Measurements from ENCODE around the gene ERC1. TPM values are rescaled to one million over a fixed set of nuclear protein-coding genes. Genes with fewer than 3 reads are reported as not detected.

Gene ERC1
- total RNA-seq, 1 experiment from 2014 or later: 39.4 TPM

- CTCF ChIA-PET: no interaction called here
- Mint-ChIP-seq H3K4me3 (ENCODE audit: low read depth, unreplicated experiment) (no peak overlapping the region), H3K27ac (ENCODE audit: unreplicated experiment) (no peak overlapping the region), H3K36me3 (ENCODE audit: insufficient read depth, unreplicated experiment) (no peaks in the 10 kb centered on the region), H3K9me3 (ENCODE audit: low read depth, unreplicated experiment) (no peaks in the 10 kb centered on the region), H3K4me1 (ENCODE audit: low read depth, unreplicated experiment) (no peaks in the 10 kb centered on the region), H3K27me3 (ENCODE audit: unreplicated experiment) (no peaks in the 10 kb centered on the region)
- DNase-seq: no peak
- intact Hi-C loops (cut with micrococcal nuclease; ENCODE audit: unreplicated experiment): no loop called here
- BruUV-seq (replicated peaks): no TSS peak
- no peak for TF ChIP-seq CTCF (IDR thresholded peaks at IDR 0.05; ENCODE audit: unreplicated experiment)
These were observed 393.9 kb downstream of the ERC1 start for GRCh38 chr12:1384910-1385309.

GRCh38 chr12:1391722-1392121 is 400.7 kb downstream of the ERC1 start:
- Mint-ChIP-seq H3K36me3 (ENCODE audit: insufficient read depth, unreplicated experiment) (no peaks in the 10 kb centered on the region), H3K4me1 (ENCODE audit: low read depth, unreplicated experiment) (no peaks in the 10 kb centered on the region), H3K27me3 (ENCODE audit: unreplicated experiment) (no peaks in the 10 kb centered on the region), H3K4me3 (ENCODE audit: low read depth, unreplicated experiment) (no peak overlapping the region), H3K9me3 (ENCODE audit: low read depth, unreplicated experiment) (no peaks in the 10 kb centered on the region), H3K27ac (ENCODE audit: unreplicated experiment) (no peak overlapping the region)
- intact Hi-C loops (cut with micrococcal nuclease; ENCODE audit: unreplicated experiment): no loop called here
- CTCF ChIA-PET: no interaction called here
- DNase-seq: no peak
- TF ChIP-seq CTCF (IDR thresholded peaks at IDR 0.05; ENCODE audit: unreplicated experiment): no peak
- BruUV-seq (replicated peaks): no TSS peak

- intact Hi-C loops (cut with micrococcal nuclease; ENCODE audit: unreplicated experiment): no loop called here
- H3K9me3 Mint-ChIP-seq (ENCODE audit: low read depth, unreplicated experiment): no peaks in the 10 kb centered on the region
- no peak for DNase-seq
- H3K36me3 Mint-ChIP-seq (ENCODE audit: insufficient read depth, unreplicated experiment): no peaks in the 10 kb centered on the region
- no peaks in the 10 kb centered on the region for H3K4me1 Mint-ChIP-seq (ENCODE audit: low read depth, unreplicated experiment)
- H3K27ac Mint-ChIP-seq (ENCODE audit: unreplicated experiment): no peak overlapping the region
- TF ChIP-seq CTCF (IDR thresholded peaks at IDR 0.05; ENCODE audit: unreplicated experiment): no peak
- H3K27me3 Mint-ChIP-seq (ENCODE audit: unreplicated experiment): no peaks in the 10 kb centered on the region
- CTCF ChIA-PET: no interaction called here
- no peak overlapping the region for H3K4me3 Mint-ChIP-seq (ENCODE audit: low read depth, unreplicated experiment)
- BruUV-seq (replicated peaks): no TSS peak
These were observed 404.5 kb downstream of the ERC1 start for GRCh38 chr12:1395421-1395955.

GRCh38 chr12:1398673-1399072 is 407.6 kb downstream of the ERC1 start:
- Mint-ChIP-seq H3K4me1 (ENCODE audit: low read depth, unreplicated experiment) (no peaks in the 10 kb centered on the region), H3K27ac (ENCODE audit: unreplicated experiment) (no peak overlapping the region), H3K36me3 (ENCODE audit: insufficient read depth, unreplicated experiment) (no peaks in the 10 kb centered on the region), H3K27me3 (ENCODE audit: unreplicated experiment) (no peaks in the 10 kb centered on the region), H3K4me3 (ENCODE audit: low read depth, unreplicated experiment) (no peak overlapping the region), H3K9me3 (ENCODE audit: low read depth, unreplicated experiment) (no peaks in the 10 kb centered on the region)
- DNase-seq: no peak
- CTCF ChIA-PET: no interaction called here
- intact Hi-C loops (cut with micrococcal nuclease; ENCODE audit: unreplicated experiment): no loop called here
- no TSS peak for BruUV-seq (replicated peaks)
- no peak for TF ChIP-seq CTCF (IDR thresholded peaks at IDR 0.05; ENCODE audit: unreplicated experiment)
